Retina (tissue), 1 donor: ENCODE data around the gene CAPN15.
"Not testable (repeated sequence)": the region's sequence is repeated elsewhere in the genome, so short reads cannot be mapped to it uniquely, and the experiment has no call there.

Experiments
- DNase-seq: peaks from one replicate; pipeline ENCODE4 v3.0.0-alpha.2; 2016

The CAPN15 gene

DNA sequence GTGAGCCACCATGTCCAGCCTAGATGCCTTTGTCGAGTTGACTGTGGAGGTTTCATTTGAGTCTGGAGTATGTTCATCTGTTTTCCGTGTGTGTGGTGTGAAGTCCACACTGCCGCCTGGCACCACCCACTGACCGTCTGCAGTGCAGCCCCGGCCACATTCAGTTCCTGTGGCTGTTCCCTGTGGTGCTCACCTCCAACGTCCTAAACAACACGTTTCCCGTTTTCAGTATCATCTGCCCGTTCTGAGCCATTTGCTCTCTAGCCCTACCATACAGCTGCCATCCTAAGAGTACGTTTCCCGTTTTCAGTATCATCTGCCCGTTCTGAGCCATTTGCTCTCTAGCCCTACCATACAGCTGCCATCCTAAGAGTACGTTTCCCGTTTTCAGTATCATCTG is 20.0 kb upstream of the CAPN15 start:
- not testable (repeated sequence) for DNase-seq

DNA sequence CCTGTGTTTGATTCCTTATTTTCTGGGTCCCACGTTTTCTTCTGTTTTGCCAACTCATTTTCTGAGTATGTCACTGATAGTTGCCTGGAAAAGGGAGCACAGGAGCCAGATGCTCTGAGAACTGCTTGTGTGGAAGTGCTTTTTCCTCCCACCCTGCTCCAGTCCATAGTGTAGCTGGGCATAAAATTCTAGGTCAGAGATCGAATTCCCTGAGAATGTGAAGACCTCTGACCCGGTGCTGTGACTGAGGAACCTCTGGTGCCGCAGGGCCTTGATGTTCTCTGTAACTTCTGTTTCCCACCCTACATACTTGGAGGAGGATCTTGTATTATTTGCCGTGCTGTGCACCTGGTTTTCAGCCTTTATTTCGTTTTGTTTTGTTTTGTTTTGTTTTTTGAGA is 19.5 kb upstream of the CAPN15 start:
- DNase-seq: no peak

- DNase-seq: no peak
These were observed 18.4 kb upstream of the CAPN15 start for GRCh38 chr16:508884-509736.

DNA sequence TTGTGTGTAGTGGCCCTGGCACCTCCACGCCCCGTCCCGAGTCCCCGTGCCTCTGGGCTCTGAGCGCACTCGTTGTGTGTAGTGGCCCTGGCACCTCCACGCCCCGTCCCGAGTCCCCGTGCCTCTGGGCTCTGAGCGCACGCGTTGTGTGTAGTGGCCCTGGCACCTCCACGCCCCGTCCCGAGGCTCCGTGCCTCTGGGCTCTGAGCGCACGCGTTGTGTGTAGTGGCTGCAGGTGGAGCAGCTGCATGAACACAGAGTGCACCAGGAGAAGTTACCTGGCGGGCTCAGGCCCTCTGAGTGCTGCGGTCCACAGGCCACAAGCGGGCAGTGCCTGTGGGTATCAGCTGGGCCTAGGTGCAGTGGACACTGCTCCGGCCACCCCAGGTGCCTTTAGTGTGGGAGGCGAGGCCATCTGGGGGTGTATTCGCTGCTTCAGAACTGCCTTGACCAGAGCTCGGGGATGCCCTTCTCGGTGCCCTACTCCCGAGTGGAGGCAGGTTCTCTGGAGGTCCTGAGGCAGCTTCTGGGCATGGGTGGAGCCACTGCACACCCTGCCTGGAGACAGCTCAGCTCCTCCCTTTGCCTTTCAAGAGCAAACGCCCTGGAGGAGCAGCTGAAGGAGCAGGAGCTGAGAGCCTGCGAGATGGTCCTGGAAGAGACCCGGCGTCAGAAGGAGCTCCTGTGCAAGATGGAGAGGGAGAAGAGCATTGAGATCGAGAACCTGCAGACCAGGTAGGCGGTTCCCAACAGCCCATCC is 17.3 kb upstream of the CAPN15 start:
- DNase-seq: no peak

- no peak for DNase-seq
These were observed 14.7 kb upstream of the CAPN15 start for GRCh38 chr16:512802-513201.

DNA sequence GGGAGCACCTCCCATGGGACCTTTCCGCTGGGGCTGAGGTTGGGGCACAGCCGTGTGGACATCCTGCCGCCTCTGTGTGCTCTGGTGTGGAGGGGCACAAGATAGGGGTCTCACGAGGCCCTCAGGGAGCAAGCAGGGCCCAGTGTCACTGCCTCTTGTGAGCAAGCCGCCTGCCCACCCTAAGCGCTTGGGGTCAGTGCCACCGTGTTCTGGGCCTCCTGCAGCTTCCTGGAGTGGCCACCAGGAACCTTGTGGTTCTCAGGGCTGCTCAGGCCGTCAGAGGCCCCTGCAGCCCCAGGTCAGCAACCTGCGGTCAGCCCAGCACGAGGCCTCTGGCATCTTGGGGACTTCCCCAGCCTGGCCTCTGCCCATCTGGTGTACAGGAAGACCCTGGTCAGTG is 13.6 kb upstream of the CAPN15 start:
- no peak for DNase-seq

GRCh38 chr16:515175-515938 is 12.2 kb upstream of the CAPN15 start:
- DNase-seq: no peak

- DNase-seq: no peak
These were observed 11.6 kb upstream of the CAPN15 start for GRCh38 chr16:515939-516226.

GRCh38 chr16:516301-516700 is 11.2 kb upstream of the CAPN15 start:
- DNase-seq: no peak

DNA sequence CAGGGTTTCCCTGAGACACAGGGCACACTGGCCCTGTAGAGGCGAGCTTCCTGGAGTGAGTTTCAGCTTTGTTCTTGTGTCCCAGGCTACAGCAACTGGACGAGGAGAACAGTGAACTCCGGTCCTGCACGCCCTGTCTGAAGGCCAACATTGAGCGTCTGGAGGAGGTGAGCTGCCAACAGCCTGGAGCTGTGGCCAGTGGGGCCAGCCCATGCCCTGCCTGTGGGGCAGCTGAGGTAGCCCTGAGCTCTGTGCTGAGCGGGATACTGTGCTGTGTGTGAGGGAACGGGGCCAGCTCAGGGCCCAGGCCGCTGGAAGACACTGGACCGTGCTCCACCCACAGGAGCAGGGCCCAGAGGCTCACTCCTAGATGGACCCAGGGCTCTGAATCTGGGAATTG is 8.7 kb upstream of the CAPN15 start:
- DNase-seq: no peak

GRCh38 chr16:519425-519824 is 8.1 kb upstream of the CAPN15 start:
- DNase-seq: no peak

GRCh38 chr16:519841-520687 is 7.4 kb upstream of the CAPN15 start:
- no peak for DNase-seq

- no peak for DNase-seq
These were observed 6.7 kb upstream of the CAPN15 start for GRCh38 chr16:520847-521246.

DNA sequence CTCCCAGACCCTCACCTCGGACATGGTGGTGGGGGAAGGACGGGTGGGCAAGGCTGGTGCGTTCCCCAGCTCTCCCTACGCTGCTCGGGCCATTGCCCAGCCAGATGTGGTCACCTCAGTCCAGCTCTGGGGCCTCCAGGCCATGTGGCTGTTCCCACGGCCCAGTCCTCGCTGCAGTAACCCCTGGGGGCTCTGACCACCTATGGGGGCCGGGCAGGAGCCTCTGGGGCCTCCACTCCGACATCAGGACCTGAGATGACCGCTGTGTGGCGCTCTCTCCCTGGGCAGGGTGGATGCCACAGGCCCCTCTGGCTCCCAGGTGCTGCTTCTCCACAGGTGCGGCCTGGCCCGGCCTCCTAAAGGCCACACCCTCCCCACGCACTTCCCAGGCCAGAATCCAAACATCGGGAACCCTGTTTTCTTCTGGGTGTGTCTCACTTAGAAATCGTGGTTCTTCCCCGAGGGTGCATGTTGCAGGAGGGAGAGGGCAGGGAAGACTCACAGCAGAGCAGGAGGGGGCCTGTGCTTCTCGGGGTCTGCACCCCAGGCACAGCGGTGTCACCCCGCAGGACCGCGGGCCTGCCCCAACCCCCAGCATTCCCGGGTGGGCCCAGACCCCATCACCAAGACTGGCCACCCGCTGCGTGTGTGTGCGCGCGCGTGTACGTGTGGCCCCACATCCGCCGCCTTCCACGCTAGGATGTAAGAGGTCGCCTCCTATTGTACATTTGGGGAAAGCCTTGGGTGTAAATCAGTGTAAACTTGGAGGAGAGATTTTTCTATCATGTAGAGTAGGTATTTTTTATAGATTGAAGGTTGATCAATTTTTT is 5.9 kb upstream of the CAPN15 start:
- no peak for DNase-seq

- no peak for DNase-seq
These were observed 5.0 kb upstream of the CAPN15 start for GRCh38 chr16:522320-523096.

DNA sequence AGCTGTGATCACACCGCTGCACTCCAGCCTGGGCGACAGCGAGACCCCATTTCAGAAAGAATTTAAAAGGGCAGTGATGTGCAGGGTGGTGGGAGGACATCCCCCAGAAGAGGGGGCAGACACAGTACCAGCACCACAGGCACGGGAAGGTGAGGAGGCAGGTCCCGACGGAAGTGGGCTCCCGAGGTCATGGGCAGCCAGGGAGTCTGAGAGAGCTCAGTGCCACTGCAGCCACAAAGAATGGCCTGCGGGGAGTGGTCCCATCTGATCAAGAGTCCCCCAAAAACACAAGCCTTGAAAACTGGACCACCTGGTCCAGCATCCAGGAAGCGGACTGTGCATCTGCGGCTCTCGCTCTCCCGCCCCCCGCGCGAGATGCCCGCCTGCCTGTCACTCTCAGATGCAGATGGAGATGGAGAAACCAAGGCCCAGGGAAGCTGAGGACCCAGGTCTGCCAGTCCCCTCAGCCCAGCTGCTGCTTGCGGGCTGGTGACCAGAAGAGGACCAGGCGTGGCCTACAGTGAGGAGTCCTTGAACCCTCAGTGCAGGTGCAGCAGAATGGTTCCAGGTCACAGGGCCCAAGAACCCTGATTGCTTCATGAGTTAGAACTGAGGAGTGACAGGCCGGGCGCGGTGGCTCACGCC is 4.3 kb upstream of the CAPN15 start:
- DNase-seq: no peak

DNA sequence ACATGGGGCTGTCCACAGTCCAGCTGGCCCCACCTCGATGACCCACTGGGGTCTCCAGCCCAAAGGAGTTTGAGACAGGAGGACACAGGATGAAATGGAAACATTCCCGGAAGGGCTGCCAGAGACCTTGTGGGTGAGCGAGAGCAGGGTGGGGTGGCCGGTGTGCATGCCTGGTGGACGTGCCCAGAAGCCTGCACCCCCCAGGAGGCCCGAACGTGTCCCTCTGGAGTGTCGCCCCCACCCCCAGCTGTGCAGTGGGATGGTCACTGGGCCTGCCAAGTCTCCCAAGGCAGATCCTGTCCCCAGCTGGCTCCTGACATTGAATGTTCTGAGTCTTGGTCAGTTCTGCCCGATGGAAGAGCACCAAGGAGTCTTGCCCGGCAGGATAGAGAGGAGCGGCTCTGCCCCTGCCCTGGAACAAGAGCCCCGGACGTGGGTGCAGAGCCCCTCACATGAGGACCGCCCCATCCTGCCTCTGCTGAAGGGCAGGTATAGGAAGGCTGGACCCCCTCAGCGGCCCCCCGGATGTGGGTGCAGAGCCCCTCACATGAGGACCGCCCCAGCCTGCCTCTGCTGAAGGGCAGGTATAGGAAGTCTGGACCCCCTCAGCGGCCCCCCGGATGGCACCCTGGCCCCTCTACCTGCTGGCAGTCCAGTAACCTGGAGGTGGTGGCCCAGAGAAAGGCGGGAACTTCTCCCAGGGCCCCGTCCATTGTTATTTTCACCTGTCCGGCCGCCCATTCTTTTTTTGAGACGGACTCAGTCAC is 3.1 kb upstream of the CAPN15 start:
- no peak for DNase-seq

- DNase-seq: no peak
These were observed 2.4 kb upstream of the CAPN15 start for GRCh38 chr16:525123-525519.

- peak; percentile 42 for DNase-seq
These were observed 1.9 kb upstream of the CAPN15 start for GRCh38 chr16:525520-526180.
